Endothelial cell of umbilical vein (primary cell): ENCODE results near the gene GALNT12. TPM values are rescaled to one million over a fixed set of nuclear protein-coding genes. Genes with fewer than 3 reads are reported as not detected.

Source experiments
- BruUV-seq: library from RNA; stranded (reverse); fragments of 400-500 nt; replicated peaks from 2 replicates; lab custom pipeline; 2021; lab: Mats Ljungman, UMichigan
- CTCF ChIA-PET: fragments of 300-600, 350-600 bp; sonication (Branson Sonifier 250); formaldehyde crosslinking; loops from one replicate; lab custom pipeline; 2021; ENCODE audit warnings: antibody characterized with exemption, inconsistent platforms; lab: Charles Lee
- POLR2A ChIA-PET: fragments of 300-600, 350-600 bp; sonication (Branson Sonifier 250); formaldehyde crosslinking; loops from one replicate; lab custom pipeline; 2021; ENCODE audit warnings: antibody characterized with exemption, inconsistent platforms; lab: Charles Lee
- DNase-seq: peaks from one replicate; pipeline ENCODE4 v3.0.0-alpha.2; 2011; ENCODE audit warnings: low read depth, low spot score
- FAIRE-seq: peaks from 2 replicates; lab custom pipeline; 2011; peaks lifted over from hg19 to GRCh38; lab: Jason Lieb, UNC
- H2AFZ ChIP-seq: 2 replicates; pipeline ENCODE4 v1.6.0; 2012; ENCODE audit warnings: low read depth, low read length, control low read depth, inconsistent platforms
- H3K27ac ChIP-seq: 2 replicates; pipeline ENCODE4 v1.5.1; 2011; ENCODE audit warnings: low read depth, mild to moderate bottlenecking, control low read depth, low read length, moderate library complexity; ENCODE audit not compliant: insufficient read depth
- H3K27me3 ChIP-seq, 2 experiments: 2 replicates each; pipeline versions ENCODE4 v1.6.0 to v1.6.1; 2011; ENCODE audit warnings: low read length in 2 of 2, mixed read lengths in 1 of 2; ENCODE audit not compliant: control insufficient read depth in 2 of 2, insufficient read depth in 2 of 2
- H3K36me3 ChIP-seq, 2 experiments: 2 replicates in 1 of 2; 3 replicates in 1 of 2; pipeline ENCODE4 v1.5.1; 2011; ENCODE audit warnings: low read length in 2 of 2, mild to moderate bottlenecking in 1 of 2, moderate library complexity in 1 of 2; ENCODE audit not compliant: control insufficient read depth in 2 of 2, insufficient read depth in 2 of 2; ENCODE audit errors: extremely low read depth in 1 of 2
- H3K4me1 ChIP-seq: 3 replicates; pipeline ENCODE4 v1.5.1; 2011; ENCODE audit warnings: mild to moderate bottlenecking, low read length; ENCODE audit not compliant: control insufficient read depth, insufficient read depth; ENCODE audit errors: extremely low read depth
- H3K4me2 ChIP-seq: 2 replicates; pipeline ENCODE4 v1.6.1; 2011; ENCODE audit warnings: low read length, control low read depth, mixed read lengths; ENCODE audit not compliant: insufficient read depth
- H3K4me3 ChIP-seq, 3 experiments: fragments of 200-600 bp in 1 of 3; sonication (generic), shearing (Covaris generic) in 1 of 3; replicated peaks in 1 of 3; 2 replicates each; pipeline ENCODE4 v1.5.1; 2011 to 2016; ENCODE audit warnings: control low read depth in 3 of 3, low read length in 3 of 3, mild to moderate bottlenecking in 2 of 3, inconsistent platforms in 1 of 3, low read depth in 1 of 3, moderate library complexity in 1 of 3; ENCODE audit not compliant: insufficient read depth in 1 of 3
- H3K79me2 ChIP-seq: 2 replicates; pipeline ENCODE4 v1.6.0; 2012; ENCODE audit warnings: low read length, inconsistent platforms; ENCODE audit not compliant: control insufficient read depth, insufficient read depth
- H3K9ac ChIP-seq: replicated peaks from 2 replicates; pipeline ENCODE3; 2011; ENCODE audit warnings: low read length, control low read depth; ENCODE audit not compliant: insufficient read depth; ENCODE audit errors: extremely low read depth
- H3K9me1 ChIP-seq: replicated peaks from 3 replicates; pipeline ENCODE4 v1.6.0; 2011; ENCODE audit warnings: mild to moderate bottlenecking, low read length; ENCODE audit not compliant: control insufficient read depth, insufficient read depth; ENCODE audit errors: extremely low read depth
- H3K9me3 ChIP-seq: replicated peaks from 2 replicates; pipeline ENCODE4 v1.5.1; 2012; ENCODE audit warnings: low read length, inconsistent platforms; ENCODE audit not compliant: control insufficient read depth, insufficient read depth
- H4K20me1 ChIP-seq: replicated peaks from 2 replicates; pipeline ENCODE3; 2011; ENCODE audit warnings: mild to moderate bottlenecking, low read length; ENCODE audit not compliant: control insufficient read depth, insufficient read depth; ENCODE audit errors: extremely low read depth
- CTCF ChIP-seq, 2 donors: IDR thresholded peaks; 1 replicate in 1 of 2; 2 replicates in 1 of 2; pipeline ENCODE4 v1.5.1; 2011; ENCODE audit warnings: low read length in 2 of 2, mild to moderate bottlenecking in 2 of 2, moderate library complexity in 2 of 2, control low read depth in 1 of 2, inconsistent platforms in 1 of 2, low read depth in 1 of 2; ENCODE audit not compliant: insufficient read depth in 1 of 2; ENCODE audit errors: extremely low read depth in 1 of 2
- EZH2 ChIP-seq: IDR thresholded peaks from 2 replicates; pipeline ENCODE4 v1.6.1; 2012; ENCODE audit warnings: borderline replicate concordance, low read depth, mild to moderate bottlenecking, moderate library complexity, low read length, inconsistent platforms; ENCODE audit not compliant: severe bottlenecking
- FOS ChIP-seq: IDR thresholded peaks from 2 replicates; pipeline ENCODE4 v1.6.1; 2011; ENCODE audit warnings: mild to moderate bottlenecking, low read length, moderate library complexity, borderline replicate concordance; ENCODE audit not compliant: insufficient read depth
- GATA2 ChIP-seq: IDR thresholded peaks from 2 replicates; pipeline ENCODE4 v1.7.0; 2011; ENCODE audit warnings: low read depth, mild to moderate bottlenecking, moderate library complexity, mixed read lengths, low read length; ENCODE audit not compliant: insufficient read length, insufficient read depth
- JUN ChIP-seq: IDR thresholded peaks from 2 replicates; pipeline ENCODE4 v1.6.1; 2011; ENCODE audit warnings: borderline replicate concordance, low read depth; ENCODE audit not compliant: insufficient read length, insufficient read depth
- MAX ChIP-seq: IDR thresholded peaks from 2 replicates; pipeline ENCODE4 v1.6.1; 2011; ENCODE audit not compliant: insufficient read depth, insufficient read length
- MYC ChIP-seq: IDR thresholded peaks from one replicate; pipeline ENCODE4 v1.6.1; 2011; ENCODE audit warnings: mild to moderate bottlenecking, low read depth, low read length
- POLR2A ChIP-seq: IDR thresholded peaks from 2 replicates; pipeline ENCODE4 v1.6.1; 2012; ENCODE audit warnings: low read depth, mild to moderate bottlenecking, control low read depth, low read length
- POLR2AphosphoS5 ChIP-seq: IDR thresholded peaks from 2 replicates; pipeline ENCODE4 v1.6.1; 2012; ENCODE audit warnings: low read depth, mild to moderate bottlenecking, control low read depth, low read length, moderate library complexity; ENCODE audit not compliant: insufficient read depth
- dilution Hi-C: fragments of 300-500 bp; cut with MboI; formaldehyde crosslinking; loops from one replicate; pipeline ENCODE4 v1.15.0; 2019; ENCODE audit warnings: low sequenced_read_pairs; ENCODE audit not compliant: extremely low pct_ligation_motif_present
- intact Hi-C: fragments of 100-400 bp; cut with micrococcal nuclease; formaldehyde crosslinking; loops from one replicate; pipeline ENCODE4 v1.10.0; 2022
- polyA plus RNA-seq, 4 experiments: library from polyadenylated mRNA; depleted of rRNA in 3 of 4; stranded (reverse) in 3 of 4; unstranded in 1 of 4; fragments of >200 nt; gene quantifications; 2 replicates each; pipeline versions ENCODE4 v1.2.1 to v1.2.3, GENCODE V29; 2011 to 2012; ENCODE audit warnings: missing spikeins in 1 of 4
- total RNA-seq: library from RNA; stranded (reverse); gene quantifications from 2 replicates; pipeline ENCODE4 v1.2.3, GENCODE V29; 2021

GALNT12 gene
- total and polyA plus RNA-seq, 2 donors (not counting 3 experiments of a cell fraction or from before 2014, with no cell fraction given): 0.26 to 0.44 TPM

DNA sequence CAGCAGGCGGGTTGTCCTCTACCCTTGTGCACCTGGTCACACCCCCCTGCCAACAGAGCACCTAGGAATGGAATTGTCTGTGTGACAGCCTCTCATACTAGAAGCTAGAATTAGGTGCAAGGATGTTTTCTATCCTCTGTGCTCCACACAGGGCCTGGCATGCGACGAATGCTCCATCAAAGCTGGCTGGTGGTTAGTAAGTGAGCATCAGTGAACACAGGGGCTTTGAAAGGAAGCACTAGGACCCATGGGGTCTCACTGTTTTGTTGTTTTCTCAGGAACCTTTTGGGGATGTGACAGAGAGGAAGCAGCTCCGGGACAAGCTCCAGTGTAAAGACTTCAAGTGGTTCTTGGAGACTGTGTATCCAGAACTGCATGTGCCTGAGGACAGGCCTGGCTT, 32.3 kb downstream of the GALNT12 start:
- no peaks in the 10 kb centered on the region for H4K20me1 ChIP-seq
- BruUV-seq: no TSS peak
- no peak overlapping the region for H2AFZ ChIP-seq
- FAIRE-seq: no peak
- no peak overlapping the region for H3K27ac ChIP-seq
- dilution Hi-C loops: no loop called here
- no peaks in the 10 kb centered on the region for H3K9me1 ChIP-seq
- intact Hi-C loops: no loop called here
- no peak overlapping the region for H3K4me2 ChIP-seq
- DNase-seq: no peak
- no peaks in the 10 kb centered on the region for H3K36me3 ChIP-seq
- TF ChIP-seq FOS (no peak), MAX (no peak), POLR2AphosphoS5 (no peak), MYC (no peak), POLR2A (no peak), EZH2 (no peak), CTCF (IDR thresholded peaks at IDR 0.05; ENCODE audit: extremely low read depth in 1 of 2, insufficient read depth in 1 of 2, low read depth in 1 of 2, low read length in 2 of 2) (no peak), JUN (no peak), GATA2 (no peak)
- CTCF ChIA-PET: interaction anchor here (4.6 kb wide), 1 partner anchor 9 kb away, joined by 26 read pairs; no protein-coding TSS in a partner anchor
- H3K4me1 ChIP-seq: no peaks in the 10 kb centered on the region
- no peak overlapping the region for H3K4me3 ChIP-seq
- no peak overlapping the region for H3K9ac ChIP-seq
- no peaks in the 10 kb centered on the region for H3K79me2 ChIP-seq
- POLR2A ChIA-PET: no interaction called here
- H3K9me3 ChIP-seq: no peaks in the 10 kb centered on the region
- no peaks in the 10 kb centered on the region for H3K27me3 ChIP-seq
